Neuron (in vitro differentiated cells): Measurements from ENCODE around the gene CCDC110.
A peak's percentile ranks its signal among the peaks of the same experiment; 100 is the strongest.
"Not testable (repeated sequence)": the region's sequence is repeated elsewhere in the genome, so short reads cannot be mapped to it uniquely, and the experiment has no call there.

ENCODE experiments used
- H2AFZ ChIP-seq: one replicate; pipeline ENCODE4 v1.6.1; 2013; ENCODE audit warnings: low read depth, mild to moderate bottlenecking, inconsistent platforms, low read length, moderate library complexity
- H3K27me3 ChIP-seq: one replicate; pipeline ENCODE4 v1.6.1; 2013; ENCODE audit warnings: low read length; ENCODE audit not compliant: insufficient read depth
- H3K36me3 ChIP-seq: one replicate; pipeline ENCODE4 v1.6.1; 2013; ENCODE audit warnings: low read length; ENCODE audit not compliant: insufficient read depth
- H3K4me1 ChIP-seq: one replicate; pipeline ENCODE4 v1.6.1; 2013; ENCODE audit warnings: low read length; ENCODE audit not compliant: insufficient read depth
- H3K4me3 ChIP-seq: 2 replicates; pipeline ENCODE4 v1.5.1; 2013; ENCODE audit warnings: mild to moderate bottlenecking, low read length, moderate library complexity
- H3K9me3 ChIP-seq: one replicate; pipeline ENCODE4 v1.6.1; 2013; ENCODE audit warnings: low read length

The CCDC110 gene

DNA sequence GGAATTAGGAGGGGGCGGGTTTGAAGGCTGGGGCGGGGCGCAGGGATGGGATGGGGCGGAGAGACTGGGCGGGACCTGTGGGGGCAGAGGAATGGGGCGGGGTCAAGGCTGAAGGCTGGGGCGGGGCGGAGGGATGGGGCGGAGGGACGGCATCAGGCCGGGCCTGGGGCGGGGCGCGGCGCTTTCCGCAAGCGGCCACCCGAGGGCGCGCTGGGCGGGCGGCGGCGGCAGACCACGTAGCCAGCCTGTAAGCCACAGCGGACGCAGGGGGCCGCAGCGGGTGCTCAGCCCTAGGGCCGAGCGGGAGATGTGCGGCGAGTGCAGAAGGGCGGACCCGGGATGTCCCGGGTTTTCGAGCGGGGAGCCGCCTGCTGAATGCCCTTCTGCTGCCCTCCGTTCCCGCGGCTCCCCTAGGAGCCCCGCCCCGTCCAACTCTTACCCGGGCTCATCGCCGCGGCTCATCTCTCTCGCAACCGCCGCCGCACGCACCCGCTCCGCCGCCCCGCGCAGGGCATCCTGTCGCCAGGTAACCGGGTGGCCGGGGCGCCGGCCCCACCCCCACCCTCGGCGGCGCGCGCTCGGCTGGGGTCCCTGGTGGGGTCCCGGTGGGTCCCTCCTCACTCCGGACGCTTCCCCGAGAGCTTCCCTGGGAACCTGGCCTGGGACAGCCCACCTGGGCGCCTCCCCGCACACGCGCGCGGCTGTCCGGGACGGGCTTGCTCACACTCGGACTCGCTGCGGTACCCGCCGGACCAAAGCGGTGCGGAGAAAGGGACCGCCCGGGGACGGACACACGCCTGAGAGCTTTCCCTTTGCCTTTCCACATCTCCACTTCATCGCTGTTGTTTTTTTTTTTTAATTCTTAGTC lies at the start of gene CCDC110:
Gene CCDC110, minus strand, starts transcription at position 499 of the 868 bp plus-strand sequence. Its CDS starts 50 bp downstream, at position 449.
- Histone ChIP-seq H3K27me3 (no peaks in the 10 kb centered on the region), H3K36me3 (no peaks in the 10 kb centered on the region), H3K4me1 (peaks cover 7% of the 10 kb centered on the region), H3K9me3 (peaks cover 2% of the 10 kb centered on the region), H2AFZ (peak within 1 kb of the TSS; percentile 100), H3K4me3 (peak within 1 kb of the TSS; percentile 67)

DNA sequence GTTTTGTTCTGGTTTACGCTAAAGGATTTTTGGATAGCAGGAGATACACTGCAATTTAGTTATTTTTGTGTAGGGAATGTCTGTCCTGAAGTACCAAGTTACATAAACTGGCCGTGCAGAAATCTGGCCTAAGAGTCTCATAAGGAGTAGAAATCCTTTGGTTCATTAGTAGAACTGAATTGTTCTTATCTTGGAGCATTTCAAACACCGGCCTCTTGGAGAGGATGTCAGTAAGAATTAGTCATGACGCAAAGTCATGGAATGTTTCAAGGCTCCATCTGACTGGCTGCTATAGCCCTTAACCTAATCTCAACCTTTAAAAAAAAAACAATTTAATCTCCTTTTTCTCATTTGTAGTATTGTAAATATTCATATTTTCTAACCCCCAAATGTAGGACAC lies 48.6 kb upstream of the CCDC110 start:
- no peaks in the 10 kb centered on the region for H3K27me3 ChIP-seq
- no peaks in the 10 kb centered on the region for H3K36me3 ChIP-seq
- H2AFZ ChIP-seq, result no peak overlapping the region
- no peak overlapping the region for H3K4me3 ChIP-seq
- no peaks in the 10 kb centered on the region for H3K4me1 ChIP-seq
- H3K9me3 ChIP-seq, result no peaks in the 10 kb centered on the region

DNA sequence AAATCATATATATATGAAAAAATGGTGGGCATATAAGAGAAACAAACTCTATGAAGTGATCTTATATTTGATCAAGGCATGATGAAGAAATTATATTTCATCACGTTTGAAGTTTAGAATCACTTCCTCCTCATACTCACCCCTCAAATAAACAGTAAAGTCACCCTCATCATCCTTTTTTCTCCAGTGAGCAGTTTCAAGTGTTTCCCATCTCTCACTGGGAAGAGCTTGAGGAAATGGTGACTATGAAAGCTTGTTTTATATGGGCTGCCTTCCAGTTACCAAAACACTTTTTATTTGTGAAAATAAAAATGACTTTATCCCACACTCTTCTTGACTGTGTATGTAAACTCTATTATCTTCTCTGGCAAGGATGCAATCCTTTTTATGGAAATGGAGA lies 47.0 kb upstream of the CCDC110 start:
- no peaks in the 10 kb centered on the region for H3K36me3 ChIP-seq
- H3K9me3 ChIP-seq, result peaks cover 2% of the 10 kb centered on the region
- H3K4me3 ChIP-seq, result no peak overlapping the region
- H2AFZ ChIP-seq, result no peak overlapping the region
- no peaks in the 10 kb centered on the region for H3K27me3 ChIP-seq
- no peaks in the 10 kb centered on the region for H3K4me1 ChIP-seq

DNA sequence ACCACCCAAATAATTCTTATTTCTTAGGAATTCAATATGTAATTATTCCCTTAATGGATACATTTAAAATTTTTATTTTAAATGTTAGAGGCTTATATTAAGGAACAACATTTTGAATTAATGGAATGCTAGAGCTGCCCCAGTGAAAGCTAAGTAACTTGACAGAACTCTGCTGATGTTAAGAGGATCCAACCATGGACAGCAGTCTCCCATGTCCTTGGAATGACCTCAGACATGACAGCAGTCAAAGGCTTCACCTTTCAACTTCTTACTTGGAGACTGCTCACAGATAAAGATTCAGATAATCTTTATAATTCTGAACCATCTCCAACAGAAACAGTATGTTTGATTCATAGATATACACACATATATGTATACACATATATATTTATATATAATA lies 46.5 kb upstream of the CCDC110 start:
- Histone ChIP-seq H3K27me3 (no peaks in the 10 kb centered on the region), H3K36me3 (no peaks in the 10 kb centered on the region), H2AFZ (no peak overlapping the region), H3K9me3 (peaks cover 2% of the 10 kb centered on the region), H3K4me3 (no peak overlapping the region), H3K4me1 (no peaks in the 10 kb centered on the region)

DNA sequence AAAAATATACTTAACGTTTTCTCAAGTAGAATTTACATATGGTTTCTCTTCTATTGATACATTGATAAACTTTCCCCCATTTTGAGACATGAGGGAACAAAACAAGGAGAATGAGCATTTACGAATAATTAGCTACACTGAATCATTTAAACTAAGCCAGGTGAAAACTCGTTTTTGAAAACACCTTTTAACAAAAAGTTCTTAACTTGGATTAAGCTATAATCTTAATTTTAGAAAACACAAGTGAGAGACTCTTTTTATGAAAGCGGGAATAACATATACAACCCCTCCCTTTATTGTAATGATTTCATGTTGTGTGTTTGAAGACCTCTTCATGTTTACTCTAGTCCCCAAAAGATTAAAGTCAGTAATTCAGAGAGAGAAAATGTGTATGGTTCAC lies 43.7 kb upstream of the CCDC110 start:
- no peak overlapping the region for H3K4me3 ChIP-seq
- no peaks in the 10 kb centered on the region for H3K4me1 ChIP-seq
- H3K36me3 ChIP-seq, result no peaks in the 10 kb centered on the region
- H3K9me3 ChIP-seq, result peaks cover 2% of the 10 kb centered on the region
- H2AFZ ChIP-seq, result no peak overlapping the region
- no peaks in the 10 kb centered on the region for H3K27me3 ChIP-seq

DNA sequence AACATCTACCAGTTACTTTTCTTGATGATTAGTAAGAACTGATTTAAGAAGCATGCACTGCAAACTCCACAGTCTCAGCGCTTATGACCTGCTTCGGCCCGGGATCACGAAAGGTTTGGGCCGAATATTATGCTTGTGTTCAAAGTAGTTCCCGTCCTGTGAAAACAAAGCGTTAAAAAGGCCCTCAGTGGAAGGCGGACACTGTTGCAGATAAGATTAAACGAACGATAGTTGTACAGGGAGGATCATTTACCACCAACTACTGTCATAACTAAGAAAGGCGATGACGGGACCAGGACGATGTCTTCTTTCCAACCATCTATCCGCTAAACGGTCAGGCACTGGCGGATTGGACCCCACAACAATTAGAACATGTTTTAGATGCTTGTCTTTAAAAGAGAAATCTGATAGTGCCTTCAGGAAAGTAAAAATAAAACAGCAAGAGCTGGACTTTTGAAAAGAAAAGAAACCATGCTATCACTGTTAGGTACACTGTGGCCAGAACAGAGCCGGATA lies 42.7 kb upstream of the CCDC110 start:
- no peaks in the 10 kb centered on the region for H3K27me3 ChIP-seq
- no peaks in the 10 kb centered on the region for H3K36me3 ChIP-seq
- H3K4me1 ChIP-seq, result no peaks in the 10 kb centered on the region
- H2AFZ ChIP-seq, result no peak overlapping the region
- no peak overlapping the region for H3K4me3 ChIP-seq
- peaks cover 2% of the 10 kb centered on the region for H3K9me3 ChIP-seq

DNA sequence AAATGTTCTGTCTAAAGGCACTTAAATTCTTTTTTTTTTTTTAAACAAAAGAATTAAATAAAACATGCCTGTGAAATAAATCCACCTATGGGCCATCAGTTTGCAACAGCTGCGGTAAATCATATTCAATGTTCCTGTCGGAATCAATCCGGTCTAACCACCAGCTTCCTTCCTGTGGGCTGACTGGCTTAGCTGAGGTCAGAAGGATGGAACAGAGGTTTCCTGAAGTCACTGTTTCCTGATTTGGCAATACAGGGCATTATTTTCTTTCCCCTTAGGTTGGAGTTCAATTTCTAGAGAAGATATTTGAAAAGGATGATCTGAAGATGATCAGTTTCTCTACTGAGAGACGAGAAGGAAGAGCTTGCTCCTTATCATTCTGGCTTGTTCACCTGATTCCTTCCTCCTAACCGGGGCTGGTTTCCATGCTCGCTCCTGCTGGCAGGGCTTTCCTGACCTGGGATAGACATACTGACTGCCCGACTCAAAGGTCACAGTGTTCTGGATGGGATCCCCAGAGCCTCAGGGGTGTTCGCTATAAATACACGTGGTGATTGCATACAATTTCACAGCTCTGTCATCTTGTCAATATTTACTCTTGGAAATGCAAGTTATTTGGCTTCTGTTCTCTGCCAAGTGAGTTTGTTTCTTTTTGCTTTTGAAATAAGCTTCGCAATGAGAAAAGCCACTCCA lies 42.1 kb upstream of the CCDC110 start:
- Histone ChIP-seq H3K4me1 (no peaks in the 10 kb centered on the region), H3K36me3 (no peaks in the 10 kb centered on the region), H3K9me3 (peaks cover 2% of the 10 kb centered on the region), H3K4me3 (no peak overlapping the region), H3K27me3 (no peaks in the 10 kb centered on the region), H2AFZ (no peak overlapping the region)

DNA sequence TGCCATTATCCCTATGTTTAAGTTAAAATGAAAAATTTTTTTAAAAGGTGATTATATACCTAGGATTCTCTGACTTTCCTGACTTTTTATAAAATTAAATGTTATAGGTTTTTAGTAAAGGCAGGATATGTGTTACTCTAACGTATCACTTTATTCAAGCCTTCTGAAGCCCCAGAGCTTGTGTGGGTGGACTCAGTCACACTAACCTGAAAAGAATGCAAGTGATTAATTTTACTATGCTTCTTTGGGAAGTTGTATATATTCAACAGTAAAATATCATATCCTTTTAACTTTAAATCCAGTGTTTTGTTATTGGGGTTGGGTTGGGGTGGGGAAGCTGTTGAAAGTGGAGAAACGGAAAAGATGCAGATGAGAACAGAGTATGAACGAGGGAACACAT lies 41.0 kb upstream of the CCDC110 start:
- Histone ChIP-seq H2AFZ (no peak overlapping the region), H3K4me3 (no peak overlapping the region), H3K36me3 (no peaks in the 10 kb centered on the region), H3K27me3 (no peaks in the 10 kb centered on the region), H3K4me1 (no peaks in the 10 kb centered on the region), H3K9me3 (peaks cover 2% of the 10 kb centered on the region)

DNA sequence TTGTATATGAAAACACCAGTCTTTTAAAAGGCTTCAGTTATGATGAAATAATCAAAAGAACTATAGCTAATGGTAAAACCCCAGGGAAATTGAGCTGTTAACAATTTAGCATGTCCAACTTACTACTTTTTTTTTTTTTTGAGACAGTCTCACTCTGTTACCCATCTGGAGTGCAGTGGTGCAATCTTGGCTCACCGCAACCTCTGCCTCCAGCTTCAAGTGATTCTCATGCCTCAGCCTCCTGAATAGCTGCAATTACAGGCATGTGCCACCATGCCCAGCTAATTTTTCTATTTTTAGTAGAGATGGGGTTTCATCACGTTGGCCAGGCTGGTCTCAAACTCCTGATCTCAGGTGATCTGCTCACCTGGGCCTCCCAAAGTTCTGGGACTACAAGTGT lies 39.7 kb upstream of the CCDC110 start:
- not testable (repeated sequence) for H3K9me3 ChIP-seq, H2AFZ ChIP-seq, H3K36me3 ChIP-seq, H3K4me3 ChIP-seq, H3K27me3 ChIP-seq, H3K4me1 ChIP-seq

DNA sequence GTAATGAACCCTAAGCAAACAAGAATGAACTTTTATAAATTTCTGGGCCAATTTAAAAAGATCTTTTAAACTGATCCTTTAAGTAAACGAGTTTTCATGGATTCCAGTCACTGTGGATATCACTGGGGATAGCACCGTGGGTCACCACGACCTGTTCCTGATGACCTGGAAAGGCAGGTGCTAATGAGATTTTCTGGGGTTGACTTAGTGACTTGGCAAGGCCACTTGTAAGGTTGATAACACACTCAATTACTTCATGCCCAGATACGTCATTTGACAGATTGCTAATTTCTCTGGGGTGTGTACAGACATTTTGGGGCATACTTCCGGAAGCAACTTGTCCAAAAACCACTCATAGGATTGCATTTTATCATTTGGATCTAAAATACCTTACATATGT lies 39.3 kb upstream of the CCDC110 start:
- no peak overlapping the region for H3K4me3 ChIP-seq
- H2AFZ ChIP-seq, result no peak overlapping the region
- H3K27me3 ChIP-seq, result no peaks in the 10 kb centered on the region
- H3K4me1 ChIP-seq, result no peaks in the 10 kb centered on the region
- peaks cover 2% of the 10 kb centered on the region for H3K9me3 ChIP-seq
- no peaks in the 10 kb centered on the region for H3K36me3 ChIP-seq

DNA sequence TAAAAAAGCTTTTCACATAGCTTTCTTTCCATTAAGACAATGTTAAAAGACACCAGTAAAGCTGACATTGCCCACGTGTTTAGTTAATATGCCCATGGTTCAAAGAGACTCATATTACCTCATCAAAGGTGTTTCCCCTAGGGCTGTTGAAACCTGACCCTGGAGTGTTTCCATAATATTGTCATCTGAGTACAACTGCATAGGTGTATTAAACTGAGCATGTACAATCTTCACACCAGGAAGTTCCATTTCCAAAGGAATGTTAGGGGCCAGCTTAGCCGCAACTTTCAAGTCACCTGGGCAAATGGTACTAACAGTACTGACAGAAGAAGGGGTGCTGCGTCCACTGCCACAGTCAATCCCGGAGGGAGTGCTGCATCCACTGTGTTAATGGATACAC lies 36.6 kb upstream of the CCDC110 start:
- H2AFZ ChIP-seq, result no peak overlapping the region
- H3K9me3 ChIP-seq, result no peaks in the 10 kb centered on the region
- H3K36me3 ChIP-seq, result no peaks in the 10 kb centered on the region
- H3K27me3 ChIP-seq, result no peaks in the 10 kb centered on the region
- no peaks in the 10 kb centered on the region for H3K4me1 ChIP-seq
- no peak overlapping the region for H3K4me3 ChIP-seq

DNA sequence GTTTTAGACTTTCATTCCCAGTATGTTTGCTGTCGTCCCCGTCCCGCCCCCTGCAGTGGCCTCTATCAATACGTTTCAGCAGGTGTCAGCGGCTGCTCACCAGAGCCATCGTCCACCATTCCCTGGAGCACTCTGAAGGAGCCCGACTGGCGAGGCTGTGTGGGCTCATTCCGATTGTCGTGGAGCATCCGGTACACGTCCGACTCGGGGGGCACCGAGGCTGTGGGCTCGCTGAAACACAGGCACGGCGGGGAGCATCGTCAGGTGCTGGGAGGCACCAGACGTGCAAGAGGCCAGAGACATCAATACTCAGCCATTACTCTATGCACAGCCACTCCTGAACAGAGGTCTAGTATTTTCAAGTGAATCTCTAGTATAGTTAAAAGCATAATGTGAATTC lies 34.9 kb upstream of the CCDC110 start:
- no peaks in the 10 kb centered on the region for H3K36me3 ChIP-seq
- no peaks in the 10 kb centered on the region for H3K4me1 ChIP-seq
- H3K27me3 ChIP-seq, result no peaks in the 10 kb centered on the region
- no peak overlapping the region for H2AFZ ChIP-seq
- H3K4me3 ChIP-seq, result no peak overlapping the region
- no peaks in the 10 kb centered on the region for H3K9me3 ChIP-seq
